NOMO-1 treated with DMSO at 0.1 percent for 48 hours (cell line): ENCODE results near the gene FASTK.
A peak's percentile ranks its signal among the peaks of the same experiment; 100 is the strongest.

ENCODE experiments used
- DNase-seq: peaks from one replicate; lab custom pipeline; 2025; ENCODE audit not compliant: unreplicated experiment; lab: John Stamatoyannopoulos, UW

The FASTK gene

GRCh38 chr7:151068069-151068773 lies 12.4 kb downstream of the FASTK start:
- DNase-seq, result no peak

DNA sequence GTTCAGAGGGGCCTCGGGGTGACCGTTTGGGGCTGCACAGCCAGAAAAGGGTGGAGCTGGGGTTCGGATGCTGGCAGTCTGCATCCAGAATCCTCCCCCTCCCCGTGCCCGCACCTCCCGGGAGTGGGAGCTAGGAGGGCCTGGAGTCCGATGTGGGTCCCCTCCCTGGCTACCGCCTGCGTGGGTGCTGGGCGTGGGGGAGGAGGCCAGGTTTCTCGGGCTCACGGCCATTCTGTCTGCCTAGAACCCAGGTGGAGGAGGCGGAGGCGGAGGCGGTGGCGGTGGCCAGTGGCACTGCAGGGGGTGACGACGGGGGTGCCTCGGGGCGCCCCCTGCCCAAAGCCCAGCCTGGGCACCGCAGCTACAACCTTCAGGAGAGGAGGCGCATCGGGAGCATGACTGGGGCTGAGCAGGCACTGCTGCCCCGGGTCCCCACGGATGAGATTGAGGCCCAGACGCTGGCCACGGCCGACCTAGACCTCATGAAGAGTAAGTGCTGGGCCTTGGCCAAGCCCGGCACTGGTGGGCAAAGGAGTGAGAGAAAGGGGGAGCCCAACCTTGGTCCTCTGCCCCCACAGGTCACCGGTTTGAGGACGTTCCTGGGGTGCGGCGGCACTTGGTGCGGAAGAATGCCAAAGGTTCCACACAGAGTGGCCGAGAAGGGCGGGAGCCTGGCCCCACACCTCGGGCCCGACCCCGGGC lies 14.2 kb downstream of the FASTK start:
- no peak for DNase-seq

- DNase-seq, result no peak
These were observed 15.1 kb downstream of the FASTK start for GRCh38 chr7:151065516-151065915.

DNA sequence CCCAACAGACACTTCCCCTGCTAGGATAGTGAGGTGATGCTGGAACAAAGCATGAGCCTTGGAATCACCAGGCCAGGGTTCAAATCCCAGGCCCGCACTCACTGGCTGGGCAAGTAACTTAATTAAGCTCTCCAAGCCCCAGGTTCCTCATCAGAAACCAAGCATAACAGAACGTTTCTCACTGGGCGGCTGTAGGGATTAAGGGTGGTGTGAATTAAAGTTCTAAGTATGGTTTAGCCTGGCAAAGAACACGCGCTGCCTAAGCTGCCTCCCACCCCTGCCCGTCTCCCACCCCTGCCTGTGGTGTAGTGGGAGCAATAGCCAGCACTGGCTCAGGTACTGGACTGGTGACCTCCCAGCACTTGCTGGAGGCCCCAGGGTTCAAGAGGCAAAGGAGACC lies 15.6 kb downstream of the FASTK start:
- no peak for DNase-seq

DNA sequence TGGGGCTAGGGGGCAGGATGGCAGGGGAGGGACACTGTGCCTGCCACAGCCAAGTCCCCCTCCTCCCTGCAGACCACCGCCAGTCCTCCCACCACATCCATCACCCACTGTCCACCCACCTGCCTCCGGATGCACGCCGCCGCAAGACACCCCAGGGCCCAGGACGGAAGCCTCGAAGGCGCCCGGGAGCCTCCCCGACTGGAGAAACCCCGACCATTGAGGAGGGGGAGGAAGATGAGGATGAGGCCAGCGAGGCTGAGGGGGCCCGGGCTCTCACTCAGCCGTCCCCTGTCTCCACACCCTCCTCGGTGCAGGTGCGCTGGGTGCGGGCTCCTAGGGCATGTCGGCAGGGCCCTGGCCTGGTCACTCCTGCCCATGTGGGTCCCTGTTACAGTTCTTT lies 16.2 kb downstream of the FASTK start:
- no peak for DNase-seq

- DNase-seq, result no peak
These were observed 17.4 kb downstream of the FASTK start for GRCh38 chr7:151063212-151063561.

- DNase-seq, result no peak
These were observed 18.0 kb downstream of the FASTK start for GRCh38 chr7:151062399-151063211.

DNA sequence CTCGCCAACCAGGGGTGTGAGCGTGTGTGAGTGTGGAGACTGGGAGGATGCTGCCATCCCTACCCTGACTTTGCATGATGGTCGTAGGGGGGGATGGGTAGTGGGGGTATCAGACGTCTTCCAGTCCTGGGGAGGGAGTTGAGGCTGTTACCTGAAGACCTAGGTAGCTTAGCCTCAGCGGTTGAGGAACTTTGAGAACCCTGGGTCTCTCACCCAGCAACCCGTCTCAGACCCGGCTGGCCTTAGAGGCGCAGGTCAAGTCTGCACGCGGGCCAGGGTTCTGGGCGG lies 18.6 kb downstream of the FASTK start:
- DNase-seq, result no peak

- DNase-seq, result no peak
These were observed 19.1 kb downstream of the FASTK start for GRCh38 chr7:151061213-151062110.

GRCh38 chr7:151060416-151061212 lies 20.0 kb downstream of the FASTK start:
- DNase-seq, result no peak

GRCh38 chr7:151060113-151060415 lies 20.5 kb downstream of the FASTK start:
- no peak for DNase-seq

DNA sequence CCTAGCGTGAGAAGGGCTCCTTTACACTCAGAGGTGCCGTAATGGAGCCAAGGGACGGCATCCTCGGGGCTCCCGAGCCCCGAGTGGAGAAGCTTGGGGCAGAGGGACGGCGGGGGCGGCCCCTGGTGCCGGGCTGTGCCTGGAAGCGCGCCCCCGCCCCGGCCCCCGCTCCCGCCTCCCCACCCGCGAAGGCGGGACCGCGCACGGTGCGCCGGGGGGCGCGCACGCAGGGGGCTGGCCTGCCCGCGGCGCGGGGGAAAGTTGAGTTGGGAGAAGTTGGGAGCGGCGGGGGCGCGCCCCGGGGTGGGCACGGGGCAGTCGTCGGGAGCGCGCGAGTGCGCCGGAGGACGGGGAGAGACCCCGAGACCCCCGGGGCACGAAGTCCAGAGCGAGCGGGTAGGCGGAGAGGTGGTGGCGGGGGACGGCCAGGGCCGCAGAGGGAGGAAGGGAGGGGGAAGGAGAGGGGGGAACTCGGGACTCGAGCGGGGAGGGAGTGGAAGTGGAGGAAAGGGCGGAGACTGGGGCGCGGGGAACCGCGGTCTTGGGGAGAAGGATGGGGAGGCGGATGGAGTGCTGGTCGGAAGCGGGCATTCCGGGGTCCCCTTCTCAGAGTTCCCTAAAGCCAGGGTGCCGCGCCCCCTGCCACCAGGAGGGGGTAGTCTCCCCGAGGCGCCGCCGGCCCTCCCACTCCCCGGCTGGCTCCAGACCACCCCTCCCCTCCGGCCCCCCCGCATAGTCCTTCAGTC lies 21.1 kb downstream of the FASTK start, which contains the start of gene SLC4A2:
Gene SLC4A2, plus strand, starts transcription at position 223 of the 746 bp plus-strand sequence. CDS start 2,399 bp downstream, outside the sequence.
- DNase-seq, result peak; percentile 19

DNA sequence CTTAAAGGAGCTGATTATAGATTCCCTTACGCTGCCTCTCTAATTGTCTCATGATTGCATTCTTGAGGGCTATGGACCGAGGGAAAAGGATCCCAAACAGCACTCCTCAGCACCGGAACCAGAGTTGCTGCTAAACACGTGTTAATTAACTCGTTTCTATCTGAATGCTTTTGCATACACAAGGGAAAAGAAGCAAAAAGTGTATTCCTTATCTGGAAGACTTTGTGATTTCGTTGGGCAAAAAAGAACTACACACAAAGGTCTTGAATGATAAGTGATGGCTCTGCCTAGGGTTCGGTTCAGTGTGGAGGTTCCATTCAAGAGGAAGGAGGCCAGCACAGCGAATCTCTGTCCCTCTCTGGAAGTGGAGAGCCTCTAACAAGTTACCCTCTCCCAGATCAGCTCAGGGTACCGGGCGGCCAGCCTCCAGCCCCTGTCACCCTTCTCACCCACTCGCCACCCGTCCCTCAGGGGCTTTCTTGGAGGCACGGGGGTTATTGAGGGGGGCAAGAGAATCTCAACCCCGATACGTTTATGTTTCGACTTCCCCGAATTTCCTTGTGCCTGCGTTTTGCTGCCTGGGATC lies 21.7 kb downstream of the FASTK start:
- no peak for DNase-seq

- peak; percentile 94 for DNase-seq
These were observed 22.4 kb downstream of the FASTK start for GRCh38 chr7:151057989-151058780.

- no peak for DNase-seq
These were observed 23.1 kb downstream of the FASTK start, which contains the start of gene CDK5 for GRCh38 chr7:151057506-151057988. CDK5 (minus strand) TSS chr7:151057897; CDS start chr7:151057848, 49 bp downstream.

DNA sequence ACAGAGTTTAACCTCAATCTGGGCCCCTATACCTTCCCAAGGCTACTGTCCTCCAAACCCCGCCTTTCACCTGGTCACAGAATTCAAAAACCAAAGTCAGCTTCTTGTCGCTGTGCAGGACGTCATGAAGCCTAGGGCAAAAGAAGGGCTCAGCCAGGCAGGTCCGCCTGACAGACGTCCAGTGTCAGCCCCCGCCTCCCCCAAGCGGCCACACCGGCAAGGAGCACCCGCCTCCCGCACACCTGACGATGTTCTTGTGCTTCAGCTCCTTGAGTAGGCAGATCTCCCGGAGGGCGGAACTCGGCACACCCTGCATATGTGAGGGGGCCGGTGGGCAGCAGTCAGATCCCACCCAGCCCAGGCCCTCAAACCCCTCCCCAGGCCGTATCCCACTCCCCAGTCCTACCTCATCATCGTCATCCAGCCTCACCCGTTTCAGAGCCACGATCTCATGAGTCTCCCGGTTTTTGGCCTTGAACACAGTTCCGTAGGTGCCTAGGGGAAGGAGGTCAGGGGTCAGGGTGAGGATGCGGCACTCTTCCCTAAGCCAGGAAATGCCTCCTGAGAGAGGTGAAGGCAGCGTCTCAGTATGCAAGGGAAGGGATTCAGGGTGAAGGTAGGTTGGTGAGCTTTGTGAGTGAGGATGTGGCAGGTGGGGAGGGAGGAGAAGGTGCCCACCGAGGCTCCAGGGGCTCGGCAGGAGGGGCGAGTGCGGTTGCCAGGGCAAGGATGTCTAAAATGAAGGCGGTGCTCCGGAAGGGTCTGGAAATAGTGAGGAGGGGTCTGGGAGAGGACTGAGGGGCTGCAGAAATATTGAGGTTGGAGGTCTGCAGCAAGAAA lies 23.7 kb downstream of the FASTK start:
- no peak for DNase-seq

GRCh38 chr7:151056283-151056665 lies 24.3 kb downstream of the FASTK start:
- no peak for DNase-seq
